Measurements from ENCODE around the gene OLR1. TPM values are rescaled to one million over a fixed set of nuclear protein-coding genes. Genes with fewer than 3 reads are reported as not detected.

Gene OLR1
- 0.73 to 1.9 TPM (median 1.1 TPM) in 5 replicates for total RNA-seq (2022; extraction: Qiagen RNA extraction)

DNA sequence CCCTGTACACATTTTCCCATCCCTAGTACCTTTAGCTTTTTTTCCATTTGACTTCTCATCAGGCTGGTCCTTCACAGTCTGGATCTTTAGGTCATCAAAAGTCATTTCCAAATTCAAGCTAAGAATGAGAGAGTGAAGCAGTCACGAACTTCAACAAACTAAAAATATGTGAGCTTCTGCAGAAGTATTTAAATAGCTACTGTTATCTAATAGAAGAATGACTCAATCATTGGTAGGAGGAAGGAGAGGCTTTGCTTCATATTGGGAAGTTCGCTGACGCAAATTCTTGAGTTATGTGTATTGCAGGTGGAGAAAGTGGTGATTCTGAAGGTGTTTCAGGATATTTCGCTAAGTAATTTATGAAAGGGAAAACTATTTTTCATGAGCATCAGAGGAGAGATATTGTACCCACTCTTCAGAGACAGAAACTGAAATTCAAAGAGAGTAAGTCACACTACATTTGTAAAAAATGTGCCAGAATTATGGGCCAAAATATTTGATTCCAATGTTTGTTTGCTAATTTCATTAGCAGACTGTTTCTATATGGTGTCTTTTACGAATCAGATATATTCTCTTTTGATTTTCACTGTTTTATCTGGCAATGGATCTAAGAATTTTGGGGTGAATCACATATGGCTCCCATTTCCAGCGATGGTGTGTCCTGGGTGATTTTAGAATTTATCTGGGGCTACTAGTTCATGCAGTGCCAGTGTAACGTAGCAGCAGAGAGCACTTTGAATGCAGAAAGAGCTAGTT lies at the start of gene OLR1:
Gene OLR1, minus strand, starts transcription at position 160 of the 756 bp plus-strand sequence. Its CDS starts 55 bp downstream, at position 105.

DNA sequence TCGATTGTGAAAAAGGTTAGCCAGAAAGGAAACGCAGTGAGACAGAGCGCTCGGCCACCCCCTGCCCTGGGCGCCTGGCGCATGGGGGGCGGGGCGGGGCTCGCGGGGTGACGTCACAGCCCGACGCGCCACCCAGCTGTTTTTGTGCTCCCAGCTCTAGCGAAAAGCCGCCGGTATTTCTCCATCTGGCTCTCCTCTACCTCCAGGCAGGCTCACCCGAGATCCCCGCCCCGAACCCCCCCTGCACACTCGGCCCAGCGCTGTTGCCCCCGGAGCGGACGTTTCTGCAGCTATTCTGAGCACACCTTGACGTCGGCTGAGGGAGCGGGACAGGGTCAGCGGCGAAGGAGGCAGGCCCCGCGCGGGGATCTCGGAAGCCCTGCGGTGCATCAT lies 40.8 kb upstream of the OLR1 start, which contains the start of gene GABARAPL1:
Gene GABARAPL1, plus strand, starts transcription at position 139 of the 393 bp plus-strand sequence. Its CDS starts 253 bp downstream, at position 392.

DNA sequence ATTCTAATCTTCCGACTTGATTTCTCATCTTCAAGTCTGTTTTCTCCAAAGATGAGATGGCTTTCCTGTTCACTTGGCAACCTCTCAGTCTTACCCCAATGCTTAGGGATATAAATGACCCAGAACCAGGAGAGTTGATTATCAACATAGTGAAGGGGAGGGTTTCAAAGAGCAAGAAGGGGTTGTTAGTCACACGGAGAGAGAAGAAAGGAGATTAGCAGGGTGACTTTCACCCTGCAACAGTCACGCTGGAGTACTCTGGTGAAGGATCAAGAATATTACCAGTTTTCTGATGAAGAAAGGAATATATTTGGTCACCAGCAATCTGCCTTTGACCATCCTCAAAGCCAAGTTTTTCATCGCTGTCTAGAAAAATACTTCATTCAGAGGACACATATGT lies 6.9 kb upstream of the OLR1 start, which contains the start of gene TMEM52B:
Gene TMEM52B, plus strand, starts transcription at position 212 of the 400 bp plus-strand sequence. CDS start 543 bp downstream, outside the sequence.

DNA sequence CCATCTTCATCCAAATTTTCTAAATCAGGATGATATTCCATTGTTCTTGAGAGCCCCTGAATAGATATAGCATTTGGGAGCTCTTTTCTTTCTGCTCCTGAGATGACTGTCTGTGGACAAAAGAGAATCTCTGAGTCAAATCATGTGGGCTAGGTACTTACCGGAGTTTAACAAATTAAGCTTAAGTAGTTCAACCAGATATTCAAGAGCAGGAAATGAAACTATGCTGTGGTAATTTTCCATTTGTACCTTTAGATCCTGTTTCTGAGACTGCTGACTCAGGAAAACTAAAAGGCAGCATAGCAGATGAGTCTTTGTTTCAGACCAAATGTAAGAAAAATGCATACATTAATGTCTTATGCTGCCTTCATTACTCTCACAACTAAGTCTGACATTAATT lies 41.9 kb downstream of the OLR1 start, which contains the start of gene CLEC7A:
Gene CLEC7A, minus strand, starts transcription at position 158 of the 400 bp plus-strand sequence. Its CDS starts 117 bp downstream, at position 41.

Other genes with a start within 250 kb of the OLR1 start
- gene CLEC2A, start 239.8 kb downstream of the OLR1 start, total RNA-seq (2022; extraction: Qiagen RNA extraction): not detected in 5 replicates
- not detected in 5 replicates for gene CLEC12A, start 200.7 kb downstream of the OLR1 start, total RNA-seq (2022; extraction: Qiagen RNA extraction)
- not detected in 5 replicates for gene CLEC1B, start 173.0 kb downstream of the OLR1 start, total RNA-seq (2022; extraction: Qiagen RNA extraction)
- not detected in 5 replicates for gene CLEC12B, start 161.5 kb downstream of the OLR1 start, total RNA-seq (2022; extraction: Qiagen RNA extraction)
- gene CLEC9A, start 141.4 kb downstream of the OLR1 start, total RNA-seq (2022; extraction: Qiagen RNA extraction): not detected in 5 replicates
- gene CLEC1A, start 73.1 kb downstream of the OLR1 start, total RNA-seq (2022; extraction: Qiagen RNA extraction): not detected in 5 replicates
- not detected in 5 replicates for gene CLEC7A, start 41.9 kb downstream of the OLR1 start, total RNA-seq (2022; extraction: Qiagen RNA extraction)
- 0.06 to 0.28 TPM (median 0.22 TPM) in 5 replicates for gene TMEM52B, start 6.9 kb upstream of the OLR1 start, total RNA-seq (2022; extraction: Qiagen RNA extraction)
- 31.7 to 40.9 TPM (median 39.1 TPM) in 5 replicates for gene GABARAPL1, start 40.7 kb upstream of the OLR1 start, total RNA-seq (2022; extraction: Qiagen RNA extraction)
- not detected in 5 replicates for gene KLRD1, start 135.7 kb upstream of the OLR1 start, total RNA-seq (2022; extraction: Qiagen RNA extraction)
- gene KLRK1, start 217.9 kb upstream of the OLR1 start, total RNA-seq (2022; extraction: Qiagen RNA extraction): 0.08 TPM in 1 of 5 replicates, not detected in the others
- not detected in 5 replicates for gene KLRC4, start 237.6 kb upstream of the OLR1 start, total RNA-seq (2022; extraction: Qiagen RNA extraction)
- 0.16 to 0.24 TPM (median 0.17 TPM) in 3 of 5 replicates, not detected in the others for gene KLRC3, start 248.5 kb upstream of the OLR1 start, total RNA-seq (2022; extraction: Qiagen RNA extraction)

Data from A549 treated with Hydrocortisone at 1 μM for 4 hours (cell line).